Gastrocnemius medialis (tissue), 4 donors: ENCODE measurements around the gene NCAPD3. TPM values are rescaled to one million over a fixed set of nuclear protein-coding genes. Genes with fewer than 3 reads are reported as not detected.
"Not testable (repeated sequence)": the region's sequence is repeated elsewhere in the genome, so short reads cannot be mapped to it uniquely, and the experiment has no call there.

Experiments
- ATAC-seq, 2 donors: fragments of 150-250 bp; one replicate each; pipeline ENCODE4 v1.9.1; 2016
- DNase-seq, 2 donors: peaks; one replicate each; pipeline ENCODE4 v3.0.0-alpha.2; 2019
- H3K27ac ChIP-seq, 4 donors: fragments of 200-600 bp; sonication (generic); 1 replicate in 1 of 4; 2 replicates in 3 of 4; pipeline ENCODE4 v1.5.1; 2016 to 2018; ENCODE audit warnings: mild to moderate bottlenecking in 2 of 4, moderate library complexity in 1 of 4
- H3K27me3 ChIP-seq, 3 donors: fragments of 200-600 bp; sonication (generic) in 2 of 3; 1 replicate in 1 of 3; 2 replicates in 2 of 3; pipeline versions ENCODE4 v1.5.1 to v1.6.0; 2016 to 2019; ENCODE audit warnings: mild to moderate bottlenecking in 1 of 3, moderate library complexity in 1 of 3
- H3K36me3 ChIP-seq, 2 donors: fragments of 200-600 bp; sonication (generic) in 1 of 2; one replicate each; pipeline ENCODE4 v1.5.1; 2017 to 2018
- H3K4me1 ChIP-seq, 2 donors: fragments of 200-600 bp; sonication (generic) in 1 of 2; one replicate each; pipeline ENCODE4 v1.5.1; 2016 to 2017; ENCODE audit warnings: mild to moderate bottlenecking in 2 of 2
- H3K4me3 ChIP-seq, 4 donors: fragments of 200-600 bp; sonication (generic) in 3 of 4; 1 replicate in 1 of 4; 2 replicates in 3 of 4; pipeline ENCODE4 v1.5.1; 2016 to 2019; ENCODE audit warnings: mild to moderate bottlenecking in 2 of 4
- H3K9me3 ChIP-seq, 3 donors: fragments of 200-600 bp; sonication (generic) in 2 of 3; 1 replicate in 1 of 3; 2 replicates in 2 of 3; pipeline ENCODE4 v1.5.1; 2016 to 2019
- POLR2A ChIP-seq, 2 donors: fragments of 450-650 bp; IDR thresholded peaks; one replicate each; pipeline ENCODE4 v1.6.1; 2017; ENCODE audit warnings: antibody characterized with exemption in 2 of 2, mild to moderate bottlenecking in 2 of 2, moderate library complexity in 2 of 2
- in situ Hi-C, 4 donors: fragments of 200-750 bp; cut with MboI; loops; one replicate each; pipeline versions ENCODE4 v1.15.0 to v1.8.0; 2017; ENCODE audit warnings: low sequenced_read_pairs in 4 of 4
- intact Hi-C: fragments of 100-400 bp; cut with DNase I; formaldehyde crosslinking; loops from one replicate; pipeline ENCODE4 v1.15.1; 2023; ENCODE audit warnings: low total_unique reads
- total RNA-seq, 4 donors: library from RNA; depleted of rRNA; stranded (reverse); fragments of >200 nt; gene quantifications; one replicate each; pipeline versions ENCODE4 v1.1.0 to v1.2.3, GENCODE V29; 2016
- TF ChIP-seq, protein P1 (sequence below), 5 experiments: fragments of 450-650 bp in 3 of 5; fragments of 200-600 bp in 2 of 5; sonication (generic) in 2 of 5; IDR thresholded peaks in 4 of 5; conservative IDR thresholded peaks in 1 of 5; 1 replicate in 4 of 5; 2 replicates in 1 of 5; pipeline ENCODE4 v1.5.1; 2016 to 2019; ENCODE audit warnings: antibody characterized with exemption in 5 of 5, mild to moderate bottlenecking in 3 of 5, moderate library complexity in 3 of 5

NCAPD3 gene
- total RNA-seq, 4 donors from 2014 or later, result 3.6 to 6.7 (median 4.5) TPM

DNA sequence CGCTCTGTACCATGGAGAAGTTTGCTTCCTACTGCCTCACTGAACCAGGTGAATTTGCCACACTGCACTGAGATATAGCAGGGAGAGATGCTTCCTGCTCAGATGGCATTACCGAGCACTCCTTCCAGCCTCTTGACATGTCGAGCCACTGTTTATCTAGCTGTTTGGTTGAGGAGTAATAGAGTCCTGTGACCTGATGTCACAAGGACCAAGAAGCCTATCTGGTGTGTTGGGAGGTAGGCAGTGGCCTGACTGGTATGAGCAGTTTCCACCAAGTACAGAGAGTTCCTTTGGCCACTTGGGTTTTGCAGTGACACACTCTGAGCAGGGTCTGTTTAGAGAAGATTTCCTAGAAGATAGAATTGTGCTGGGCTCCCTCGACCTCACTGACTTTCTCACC lies 34.8 kb upstream of the NCAPD3 start:
- H3K27me3 ChIP-seq, result no peaks in the 10 kb centered on the region
- no peak overlapping the region for H3K27ac ChIP-seq
- DNase-seq (no peak), ATAC-seq (no peak)
- intact Hi-C loops (no loop called here), in situ Hi-C loops (no loop called here)
- H3K4me3 ChIP-seq, result no peak overlapping the region
- H3K36me3 ChIP-seq, result peaks cover 0 to 67% of the 10 kb centered on the region in 2 donors
- H3K4me1 ChIP-seq, result peaks cover 15 to 19% of the 10 kb centered on the region in 2 donors
- TF ChIP-seq, protein P1, sequence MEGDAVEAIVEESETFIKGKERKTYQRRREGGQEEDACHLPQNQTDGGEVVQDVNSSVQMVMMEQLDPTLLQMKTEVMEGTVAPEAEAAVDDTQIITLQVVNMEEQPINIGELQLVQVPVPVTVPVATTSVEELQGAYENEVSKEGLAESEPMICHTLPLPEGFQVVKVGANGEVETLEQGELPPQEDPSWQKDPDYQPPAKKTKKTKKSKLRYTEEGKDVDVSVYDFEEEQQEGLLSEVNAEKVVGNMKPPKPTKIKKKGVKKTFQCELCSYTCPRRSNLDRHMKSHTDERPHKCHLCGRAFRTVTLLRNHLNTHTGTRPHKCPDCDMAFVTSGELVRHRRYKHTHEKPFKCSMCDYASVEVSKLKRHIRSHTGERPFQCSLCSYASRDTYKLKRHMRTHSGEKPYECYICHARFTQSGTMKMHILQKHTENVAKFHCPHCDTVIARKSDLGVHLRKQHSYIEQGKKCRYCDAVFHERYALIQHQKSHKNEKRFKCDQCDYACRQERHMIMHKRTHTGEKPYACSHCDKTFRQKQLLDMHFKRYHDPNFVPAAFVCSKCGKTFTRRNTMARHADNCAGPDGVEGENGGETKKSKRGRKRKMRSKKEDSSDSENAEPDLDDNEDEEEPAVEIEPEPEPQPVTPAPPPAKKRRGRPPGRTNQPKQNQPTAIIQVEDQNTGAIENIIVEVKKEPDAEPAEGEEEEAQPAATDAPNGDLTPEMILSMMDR (IDR thresholded peaks at IDR 0.05 in 4 of 5, conservative IDR thresholded peaks at IDR 0.05 in 1 of 5), result no peak
- TF ChIP-seq POLR2A (IDR thresholded peaks at IDR 0.05), result no peak
- H3K9me3 ChIP-seq, result no peaks in the 10 kb centered on the region

DNA sequence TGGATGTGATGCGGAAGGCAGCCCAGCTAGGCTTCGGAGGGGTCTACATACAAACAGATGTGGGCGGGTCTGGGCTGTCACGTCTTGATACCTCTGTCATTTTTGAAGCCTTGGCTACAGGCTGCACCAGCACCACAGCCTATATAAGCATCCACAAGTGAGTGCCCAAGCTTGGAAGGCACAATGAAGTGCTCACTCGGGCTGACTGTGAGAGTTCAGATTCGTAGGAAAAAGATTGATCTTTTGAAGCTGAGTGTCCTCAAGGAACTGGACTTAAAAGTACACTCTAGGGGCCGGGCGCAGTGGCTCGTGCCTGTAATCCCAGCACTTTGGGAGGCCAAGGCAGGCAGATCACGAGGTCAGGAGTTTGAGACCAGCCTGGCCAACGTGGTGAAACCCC lies 33.3 kb upstream of the NCAPD3 start:
- no peak for DNase-seq
- H3K36me3 ChIP-seq, result peaks cover 0 to 53% of the 10 kb centered on the region in 2 donors
- TF ChIP-seq POLR2A (IDR thresholded peaks at IDR 0.05), result no peak
- TF ChIP-seq, protein P1 (IDR thresholded peaks at IDR 0.05 in 4 of 5, conservative IDR thresholded peaks at IDR 0.05 in 1 of 5), result no peak
- H3K4me1 ChIP-seq, result peaks cover 22 to 25% of the 10 kb centered on the region in 2 donors
- H3K9me3 ChIP-seq, result no peaks in the 10 kb centered on the region
- no peaks in the 10 kb centered on the region for H3K27me3 ChIP-seq
- no peak overlapping the region for H3K27ac ChIP-seq
- no peak overlapping the region for H3K4me3 ChIP-seq
- intact Hi-C loops, result no loop called here
- no peak for ATAC-seq
- in situ Hi-C loops, result no loop called here

DNA sequence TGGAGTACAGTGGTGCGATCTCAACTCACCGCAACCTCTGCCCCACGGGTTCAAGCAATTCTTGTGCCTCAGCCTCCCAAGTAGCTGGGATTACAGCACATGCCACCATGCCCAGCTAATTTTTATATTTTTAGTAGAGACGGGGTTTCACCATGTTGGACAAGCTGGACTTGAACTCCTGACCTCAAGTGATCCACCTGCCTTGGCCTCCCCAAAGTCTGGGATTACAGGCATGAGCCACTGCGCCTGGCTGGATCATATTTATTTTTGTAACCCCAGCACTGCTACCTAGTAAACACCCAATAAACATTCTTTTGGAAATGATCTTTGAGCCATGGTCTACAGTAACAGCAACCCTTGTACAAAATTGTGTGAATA lies 31.4 kb upstream of the NCAPD3 start:
- H3K27me3 ChIP-seq, H3K27ac ChIP-seq, DNase-seq, in situ Hi-C loops, H3K4me3 ChIP-seq, ATAC-seq, H3K9me3 ChIP-seq, intact Hi-C loops: not testable (repeated sequence)
- H3K4me1 ChIP-seq, result peaks cover 24 to 30% of the 10 kb centered on the region in 2 donors
- H3K36me3 ChIP-seq, result peaks cover 0 to 46% of the 10 kb centered on the region in 2 donors

DNA sequence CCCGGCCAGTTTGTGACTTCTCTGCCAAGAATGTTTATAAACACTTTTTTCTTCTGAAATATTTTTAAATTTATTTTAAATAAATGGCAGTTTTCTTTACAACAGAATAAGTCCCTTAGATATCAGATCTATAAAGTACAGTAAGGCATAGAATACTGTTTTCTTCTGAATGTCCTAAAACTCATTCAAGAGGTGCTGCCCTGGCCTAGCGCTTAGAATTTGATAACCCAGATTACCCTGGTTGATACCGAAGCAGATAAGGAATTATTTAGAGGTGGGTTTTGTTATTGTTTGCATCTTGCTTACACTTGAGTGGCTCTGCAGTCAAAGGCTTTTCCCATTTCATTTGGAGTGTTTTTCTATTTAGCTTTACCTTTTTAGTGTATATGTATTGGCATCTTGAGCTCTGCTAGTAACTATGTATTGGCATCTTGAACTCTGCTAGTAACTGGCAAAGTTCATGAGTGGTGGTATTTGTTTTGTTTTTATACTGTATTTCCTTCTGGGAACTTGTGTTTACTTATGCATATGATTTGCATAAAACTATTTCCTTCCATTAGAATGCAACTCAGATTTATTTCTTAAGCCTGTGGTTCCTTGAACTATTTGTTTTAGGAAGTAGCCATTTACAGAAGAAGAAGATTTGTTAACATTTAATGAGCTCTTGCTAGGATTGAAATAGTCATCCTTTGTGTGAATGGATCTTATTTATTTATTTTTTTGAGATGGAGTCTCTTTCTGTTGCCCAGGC lies 30.8 kb upstream of the NCAPD3 start:
- Histone ChIP-seq H3K9me3 (no peaks in the 10 kb centered on the region), H3K27me3 (no peaks in the 10 kb centered on the region), H3K4me1 (peaks cover 24 to 30% of the 10 kb centered on the region in 2 donors), H3K4me3 (peak overlapping the region; percentile 95 to 100 (median 96)), H3K27ac (peak overlapping the region in 1 of 4 donors; percentile 80), H3K36me3 (peaks cover 0 to 46% of the 10 kb centered on the region in 2 donors)
- TF ChIP-seq, protein P1 (IDR thresholded peaks at IDR 0.05 in 4 of 5, conservative IDR thresholded peaks at IDR 0.05 in 1 of 5), result no peak
- DNase-seq, result no peak
- ATAC-seq, result no peak
- in situ Hi-C loops, result no loop called here
- intact Hi-C loops, result loop anchor here (5.0 kb wide), 1 partner anchor 207 kb away; no protein-coding TSS in a partner anchor

DNA sequence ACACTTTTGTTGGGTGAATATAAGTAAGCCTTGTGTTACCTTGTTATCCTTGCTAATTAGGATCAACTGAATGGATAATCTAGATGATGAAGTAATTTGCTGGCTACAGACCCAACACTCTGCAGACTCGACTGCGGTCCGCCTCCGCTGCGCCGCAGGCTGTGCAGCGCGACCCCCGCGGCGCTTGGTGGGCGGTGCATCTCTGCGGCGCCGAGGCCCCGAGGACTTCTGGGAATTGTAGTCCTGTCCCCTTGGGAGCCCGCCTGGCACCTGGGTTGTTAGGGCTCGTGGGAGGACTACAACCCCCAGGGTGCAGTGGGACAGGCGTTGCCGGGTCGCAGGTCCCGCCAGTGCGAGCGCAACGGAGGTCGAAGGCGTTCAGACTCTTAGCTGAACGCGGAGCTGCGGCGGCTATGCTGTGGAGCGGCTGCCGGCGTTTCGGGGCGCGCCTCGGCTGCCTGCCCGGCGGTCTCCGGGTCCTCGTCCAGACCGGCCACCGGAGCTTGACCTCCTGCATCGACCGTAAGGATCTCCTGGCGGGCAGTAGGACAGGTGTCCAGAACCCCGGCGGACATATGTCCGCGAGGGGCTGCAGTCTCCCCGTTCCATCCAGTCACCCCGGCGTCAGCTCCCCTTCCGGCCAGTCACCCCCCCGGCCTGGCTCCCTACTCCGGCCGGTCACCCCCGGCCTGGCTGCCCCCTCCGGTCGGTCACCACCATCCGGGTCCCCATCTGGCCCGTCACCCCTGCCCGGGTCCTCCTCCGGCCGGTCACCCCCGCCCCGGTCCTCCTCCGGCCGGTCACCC lies 29.6 kb upstream of the NCAPD3 start, which contains the start of the genes ACAD8 and THYN1:
Gene ACAD8, plus strand, starts transcription at position 381 of the 806 bp plus-strand sequence. Its CDS starts 33 bp downstream, at position 414.
Gene THYN1, minus strand, starts transcription at position 165 of the 806 bp plus-strand sequence. CDS start 470 bp downstream, outside the sequence.
- Histone ChIP-seq H3K9me3 (no peaks in the 10 kb centered on the region), H3K27me3 (no peaks in the 10 kb centered on the region), H3K4me3 (peak within 1 kb of the TSS; percentile 95 to 100 (median 96)), H3K4me1 (peaks cover 24 to 30% of the 10 kb centered on the region in 2 donors), H3K27ac (peak within 1 kb of the TSS; percentile 70 to 87 (median 82)), H3K36me3 (peaks cover 0 to 46% of the 10 kb centered on the region in 2 donors)
- TF ChIP-seq, protein P1 (IDR thresholded peaks at IDR 0.05 in 4 of 5, conservative IDR thresholded peaks at IDR 0.05 in 1 of 5), result peak; percentile 49 to 75 (median 60)
- peak; percentile 61 to 62 for TF ChIP-seq POLR2A (IDR thresholded peaks at IDR 0.05)
- in situ Hi-C loops (no loop called here), intact Hi-C loops (loop anchor here (1.0 to 5.0 kb wide), 3 partner anchors 29 to 206 kb away; partner anchors contain the start of genes GLB1L2 and VPS26B)
- DNase-seq (peak; percentile 96), ATAC-seq (peak; percentile 96 to 97)
